ENCODE results near the gene ADGRG4. TPM values are rescaled to one million over a fixed set of nuclear protein-coding genes. Genes with fewer than 3 reads are reported as not detected.

The ADGRG4 gene
- total RNA-seq, 2 donors from 2014 or later: 0.23 TPM; not detected in 1

DNA sequence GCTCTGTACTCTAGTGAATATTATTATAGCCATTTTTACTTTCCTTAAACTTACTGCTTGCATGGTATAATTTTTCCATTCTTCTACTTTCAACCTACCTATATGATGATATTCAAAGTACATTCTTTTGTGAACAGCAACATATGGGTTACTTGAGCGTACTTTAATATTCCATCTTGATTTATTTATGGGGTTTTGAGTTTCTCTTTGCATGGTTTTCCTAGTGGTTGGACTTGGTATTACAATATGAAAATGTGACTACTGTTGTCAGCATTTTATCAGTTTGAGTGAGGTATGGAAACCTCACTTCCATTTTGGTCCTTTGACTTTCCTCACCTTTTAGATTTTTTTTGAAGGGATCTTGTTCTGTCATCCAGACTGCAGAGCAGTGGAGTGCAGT is 35.9 kb downstream of the ADGRG4 start:
- 100% methylated on average over 1 of the region's 1 CpG for WGBS

DNA sequence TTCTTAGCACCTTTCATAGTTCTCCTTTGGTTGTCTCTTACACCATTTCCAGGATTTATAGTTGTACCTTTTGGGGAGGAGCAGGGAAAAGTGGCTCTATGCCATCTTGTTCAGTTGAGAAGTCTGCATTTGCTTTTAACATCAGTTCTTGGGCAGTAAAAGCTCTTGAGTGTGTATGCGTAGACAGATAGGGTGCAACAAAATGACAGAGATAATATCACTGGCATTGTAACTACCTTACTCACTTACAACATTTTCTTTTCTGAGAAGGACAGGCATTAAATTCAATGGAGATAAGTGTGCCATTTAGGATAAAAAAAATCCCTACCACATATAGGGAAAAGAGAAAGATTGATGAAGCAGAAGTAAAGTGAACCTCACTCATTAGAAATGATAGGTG is 38.9 kb downstream of the ADGRG4 start:
- intact Hi-C loops (cut with DNase I): no loop called here
- H3K4me1 ChIP-seq (replicated peaks): no peaks in the 10 kb centered on the region
- no peaks in the 10 kb centered on the region for H3K9me3 ChIP-seq
- DNase-seq (ENCODE audit: low spot score): no peak
- WGBS: 62% methylated on average over 1 of the region's 1 CpG
- TF ChIP-seq, protein P1, sequence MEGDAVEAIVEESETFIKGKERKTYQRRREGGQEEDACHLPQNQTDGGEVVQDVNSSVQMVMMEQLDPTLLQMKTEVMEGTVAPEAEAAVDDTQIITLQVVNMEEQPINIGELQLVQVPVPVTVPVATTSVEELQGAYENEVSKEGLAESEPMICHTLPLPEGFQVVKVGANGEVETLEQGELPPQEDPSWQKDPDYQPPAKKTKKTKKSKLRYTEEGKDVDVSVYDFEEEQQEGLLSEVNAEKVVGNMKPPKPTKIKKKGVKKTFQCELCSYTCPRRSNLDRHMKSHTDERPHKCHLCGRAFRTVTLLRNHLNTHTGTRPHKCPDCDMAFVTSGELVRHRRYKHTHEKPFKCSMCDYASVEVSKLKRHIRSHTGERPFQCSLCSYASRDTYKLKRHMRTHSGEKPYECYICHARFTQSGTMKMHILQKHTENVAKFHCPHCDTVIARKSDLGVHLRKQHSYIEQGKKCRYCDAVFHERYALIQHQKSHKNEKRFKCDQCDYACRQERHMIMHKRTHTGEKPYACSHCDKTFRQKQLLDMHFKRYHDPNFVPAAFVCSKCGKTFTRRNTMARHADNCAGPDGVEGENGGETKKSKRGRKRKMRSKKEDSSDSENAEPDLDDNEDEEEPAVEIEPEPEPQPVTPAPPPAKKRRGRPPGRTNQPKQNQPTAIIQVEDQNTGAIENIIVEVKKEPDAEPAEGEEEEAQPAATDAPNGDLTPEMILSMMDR (IDR thresholded peaks at IDR 0.05): no peak
- TF ChIP-seq POLR2AphosphoS5 (IDR thresholded peaks at IDR 0.05) (no peak), POLR2A (IDR thresholded peaks at IDR 0.05) (no peak)
- H3K27ac ChIP-seq: no peak overlapping the region
- H3K4me3 ChIP-seq: no peak overlapping the region
- H3K27me3 ChIP-seq (replicated peaks; ENCODE audit: insufficient read depth): no peaks in the 10 kb centered on the region
- no peaks in the 10 kb centered on the region for H3K36me3 ChIP-seq

More for the DNA sequence above, 35.9 kb downstream of the ADGRG4 start:
- Histone ChIP-seq H3K27ac (no peak overlapping the region), H3K9me3 (no peaks in the 10 kb centered on the region), H3K27me3 (replicated peaks; ENCODE audit: insufficient read depth) (no peaks in the 10 kb centered on the region), H3K4me1 (replicated peaks) (no peaks in the 10 kb centered on the region), H3K36me3 (no peaks in the 10 kb centered on the region), H3K4me3 (no peak overlapping the region)
- no peak for DNase-seq (ENCODE audit: low spot score)
- intact Hi-C loops (cut with DNase I): no loop called here
- TF ChIP-seq, protein P1 (IDR thresholded peaks at IDR 0.05): no peak
- no peak for TF ChIP-seq POLR2AphosphoS5 (IDR thresholded peaks at IDR 0.05)
- no peak for TF ChIP-seq POLR2A (IDR thresholded peaks at IDR 0.05)

DNA sequence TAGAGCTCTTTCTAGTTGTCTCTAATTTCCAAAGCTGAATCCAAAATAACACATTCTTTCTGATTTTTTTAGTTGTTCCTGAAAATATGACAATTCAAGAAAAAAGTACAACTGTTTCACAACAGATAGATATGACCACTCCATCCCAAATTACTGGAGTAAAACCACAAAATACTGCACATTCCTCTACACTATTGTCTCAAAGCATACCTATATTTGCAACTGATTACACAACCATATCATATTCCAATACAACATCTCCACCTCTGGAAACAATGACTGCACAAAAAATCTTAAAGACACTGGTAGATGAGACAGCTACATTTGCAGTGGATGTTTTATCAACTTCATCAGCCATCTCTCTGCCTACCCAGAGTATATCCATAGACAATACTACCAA is 43.6 kb downstream of the ADGRG4 start:
- no peak overlapping the region for H3K4me3 ChIP-seq
- TF ChIP-seq POLR2AphosphoS5 (IDR thresholded peaks at IDR 0.05) (no peak), POLR2A (IDR thresholded peaks at IDR 0.05) (no peak)
- TF ChIP-seq, protein P1 (IDR thresholded peaks at IDR 0.05): no peak
- DNase-seq (ENCODE audit: low spot score): no peak
- H3K9me3 ChIP-seq: no peaks in the 10 kb centered on the region
- intact Hi-C loops (cut with DNase I): no loop called here
- no peaks in the 10 kb centered on the region for H3K36me3 ChIP-seq
- no peaks in the 10 kb centered on the region for H3K27me3 ChIP-seq (replicated peaks; ENCODE audit: insufficient read depth)
- H3K4me1 ChIP-seq (replicated peaks): no peaks in the 10 kb centered on the region
- no peak overlapping the region for H3K27ac ChIP-seq

DNA sequence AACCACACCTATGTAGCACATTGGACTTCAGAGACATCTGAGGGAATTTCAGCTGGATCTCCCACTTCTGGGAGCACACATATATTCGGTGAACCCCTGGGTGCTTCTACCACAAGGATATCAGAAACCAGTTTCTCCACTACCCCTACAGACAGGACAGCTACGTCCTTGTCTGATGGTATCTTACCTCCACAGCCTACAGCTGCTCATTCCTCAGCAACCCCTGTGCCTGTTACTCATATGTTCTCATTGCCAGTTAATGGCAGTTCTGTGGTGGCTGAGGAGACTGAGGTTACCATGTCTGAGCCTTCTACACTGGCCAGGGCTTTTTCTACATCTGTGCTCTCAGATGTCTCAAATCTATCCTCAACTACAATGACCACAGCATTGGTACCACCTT is 45.7 kb downstream of the ADGRG4 start:
- no peaks in the 10 kb centered on the region for H3K27me3 ChIP-seq (replicated peaks; ENCODE audit: insufficient read depth)
- TF ChIP-seq POLR2AphosphoS5 (IDR thresholded peaks at IDR 0.05) (no peak), POLR2A (IDR thresholded peaks at IDR 0.05) (no peak)
- TF ChIP-seq, protein P1 (IDR thresholded peaks at IDR 0.05): no peak
- DNase-seq (ENCODE audit: low spot score): no peak
- no peaks in the 10 kb centered on the region for H3K36me3 ChIP-seq
- H3K27ac ChIP-seq: no peak overlapping the region
- H3K4me3 ChIP-seq: no peak overlapping the region
- no peaks in the 10 kb centered on the region for H3K9me3 ChIP-seq
- 48% methylated on average over 2 of the region's 2 CpGs for WGBS
- H3K4me1 ChIP-seq (replicated peaks): no peaks in the 10 kb centered on the region
- intact Hi-C loops (cut with DNase I): no loop called here

DNA sequence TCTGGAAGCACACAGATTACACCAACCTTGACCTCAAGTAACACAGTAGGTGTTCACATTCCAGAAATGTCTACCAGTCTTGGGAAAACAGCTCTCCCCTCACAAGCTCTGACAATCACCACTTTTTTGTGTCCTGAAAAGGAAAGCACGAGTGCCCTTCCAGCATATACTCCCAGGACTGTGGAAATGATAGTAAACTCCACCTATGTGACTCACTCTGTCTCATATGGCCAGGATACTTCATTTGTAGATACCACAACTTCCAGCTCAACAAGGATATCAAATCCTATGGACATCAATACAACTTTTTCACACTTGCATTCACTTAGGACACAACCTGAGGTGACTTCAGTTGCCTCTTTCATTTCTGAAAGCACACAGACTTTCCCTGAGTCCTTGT is 46.9 kb downstream of the ADGRG4 start:
- H3K9me3 ChIP-seq: no peaks in the 10 kb centered on the region
- H3K4me3 ChIP-seq: no peak overlapping the region
- DNase-seq (ENCODE audit: low spot score): no peak
- no peaks in the 10 kb centered on the region for H3K36me3 ChIP-seq
- WGBS: 81% methylated on average over 1 of the region's 1 CpG
- H3K4me1 ChIP-seq (replicated peaks): no peaks in the 10 kb centered on the region
- intact Hi-C loops (cut with DNase I): no loop called here
- H3K27ac ChIP-seq: no peak overlapping the region
- TF ChIP-seq, protein P1 (IDR thresholded peaks at IDR 0.05): no peak
- TF ChIP-seq POLR2A (IDR thresholded peaks at IDR 0.05) (no peak), POLR2AphosphoS5 (IDR thresholded peaks at IDR 0.05) (no peak)
- H3K27me3 ChIP-seq (replicated peaks; ENCODE audit: insufficient read depth): no peaks in the 10 kb centered on the region

Measured in prostate gland (tissue), 2 donors.